HG03159 (cell line): ENCODE results near the gene KDM7A.

Experiments
- ATAC-seq: cut with Tn5 transposase; IDR thresholded peaks from one replicate; pipeline ENCODE4 v1.9.1; 2021; ENCODE audit warnings: mild to moderate bottlenecking, moderate library complexity; ENCODE audit not compliant: unreplicated experiment

Gene KDM7A

DNA sequence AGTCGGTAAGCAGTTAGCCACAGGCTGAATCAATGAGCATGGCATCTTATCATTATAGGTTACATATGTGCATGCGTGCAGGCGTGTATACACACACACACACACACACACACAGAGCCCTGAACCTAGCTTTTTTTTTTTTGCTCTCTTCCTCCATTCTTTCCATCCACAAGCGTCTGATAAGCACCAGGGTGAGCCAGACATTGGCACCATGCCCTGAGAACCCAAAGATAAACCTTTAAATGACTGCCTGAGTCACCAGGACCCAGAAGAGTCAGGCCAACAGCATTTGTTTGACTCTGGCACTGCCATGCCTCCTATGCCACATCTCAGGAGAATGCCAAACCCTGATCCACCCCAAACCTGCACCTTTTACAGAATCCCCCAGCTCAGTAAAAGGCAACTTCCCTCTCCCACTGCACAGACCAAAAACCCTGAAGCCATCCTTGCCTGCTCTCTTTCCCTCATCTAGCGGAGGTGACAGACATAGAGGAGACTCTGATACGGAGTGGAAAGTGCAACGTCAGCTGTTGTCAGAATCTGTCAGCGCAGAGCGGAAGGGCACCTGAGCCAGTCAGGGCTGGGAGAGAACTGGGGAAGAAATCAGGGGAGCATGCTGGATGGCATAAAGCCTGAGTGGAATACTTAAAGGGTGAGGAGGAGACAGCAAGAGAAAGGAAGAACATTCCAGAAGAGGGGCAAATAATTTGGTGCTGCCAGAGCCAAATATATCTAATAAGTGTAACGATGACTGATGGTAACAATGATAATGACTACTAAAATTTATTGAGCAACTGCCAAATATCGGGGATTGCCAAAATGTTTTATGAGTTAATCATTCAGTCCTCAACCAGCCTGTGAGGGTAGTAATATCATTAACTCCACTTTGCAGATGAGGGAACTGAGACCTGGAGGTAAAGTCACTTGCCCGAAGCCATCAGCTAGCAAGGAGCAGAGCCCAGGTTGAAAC, 117.2 kb downstream of the KDM7A start:
- ATAC-seq = no peak

DNA sequence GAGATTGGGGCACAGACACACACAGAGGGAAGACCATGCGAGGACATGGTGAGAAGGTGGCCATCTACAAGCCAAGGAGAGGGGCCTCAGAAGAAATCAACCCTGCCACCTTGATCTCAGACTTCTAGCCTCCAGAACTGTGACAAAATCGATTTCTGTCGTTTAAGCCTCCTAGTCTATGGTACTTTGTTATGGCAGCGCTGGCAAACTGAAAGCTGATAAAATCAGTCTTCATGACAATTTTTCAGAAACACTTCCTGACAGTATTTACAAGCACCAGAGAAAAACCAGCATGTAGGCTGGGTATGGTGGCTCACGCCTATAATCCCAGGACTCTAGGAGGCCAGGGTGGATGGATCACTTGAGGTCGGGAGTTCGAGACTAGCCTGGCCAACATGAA, 118.3 kb downstream of the KDM7A start:
- ATAC-seq = no peak

DNA sequence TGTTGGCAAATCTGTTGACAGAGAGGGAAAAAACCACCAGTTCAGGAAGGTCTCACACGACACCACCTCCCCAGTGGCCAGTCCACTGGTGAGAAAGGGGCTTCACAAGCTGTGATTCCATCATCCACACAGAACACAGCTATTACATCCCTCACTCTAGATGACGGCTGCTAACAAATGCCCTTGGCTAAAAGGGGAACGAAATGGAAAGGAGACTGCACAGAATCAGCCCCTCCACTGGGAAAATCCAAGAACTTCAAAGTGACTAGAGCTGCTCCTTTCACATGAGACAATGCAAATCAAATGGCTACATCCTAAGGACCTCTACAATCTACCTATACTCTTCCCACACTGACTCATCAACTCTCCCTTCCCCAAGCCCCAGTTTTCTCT, 119.6 kb downstream of the KDM7A start:
- no peak for ATAC-seq

DNA sequence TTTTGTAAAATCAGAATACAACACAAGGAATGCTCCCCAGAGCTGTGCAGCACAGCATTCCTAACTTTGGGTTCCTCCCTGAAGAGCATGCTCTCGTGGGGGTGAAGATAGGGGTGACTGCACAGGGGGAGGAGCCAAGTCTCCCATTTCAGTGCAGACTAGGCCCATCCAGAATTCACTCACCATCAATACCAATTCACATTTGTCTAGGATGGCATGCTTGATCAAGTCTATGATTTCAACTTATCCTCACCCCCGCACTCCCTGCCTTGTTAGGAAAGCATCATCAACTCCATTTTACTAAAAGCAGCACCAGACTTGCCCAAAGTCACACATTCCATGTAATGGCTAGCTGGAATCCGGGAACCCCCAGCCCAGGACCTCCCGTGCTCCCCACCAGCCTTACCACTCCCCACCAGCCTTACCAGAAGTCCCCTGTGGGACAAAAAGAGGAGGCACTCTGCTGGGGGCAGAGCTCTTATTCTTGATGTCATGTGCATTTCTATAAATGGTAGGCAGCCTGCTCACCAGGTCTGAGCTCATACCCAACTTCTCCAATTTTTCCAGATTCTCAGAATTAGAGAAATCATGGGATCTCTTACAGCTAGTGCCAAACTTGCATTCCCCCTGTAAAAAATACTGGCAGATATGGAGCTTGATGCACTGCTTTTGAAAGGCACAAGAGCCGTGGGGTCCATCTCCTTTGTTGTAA, 120.2 kb downstream of the KDM7A start:
- ATAC-seq = no peak

DNA sequence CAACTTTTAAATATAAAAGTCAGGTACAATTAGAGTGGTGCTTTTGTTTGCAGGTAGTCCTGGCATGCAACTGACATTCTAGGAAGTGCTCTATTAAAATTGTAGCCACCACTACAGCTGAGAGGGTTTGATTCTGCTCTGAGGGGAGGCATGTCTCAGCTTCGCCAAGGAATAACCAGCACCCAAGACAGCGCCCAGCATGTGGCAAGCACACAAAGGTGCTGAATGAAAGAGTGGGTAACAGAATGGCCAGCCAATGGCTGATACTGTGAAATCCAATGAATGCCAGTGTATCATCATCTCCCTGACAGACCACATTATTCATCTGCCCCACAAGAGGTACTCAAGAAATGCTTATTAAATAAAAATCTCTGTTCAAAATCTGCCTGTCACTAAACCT, 121.0 kb downstream of the KDM7A start:
- no peak for ATAC-seq

DNA sequence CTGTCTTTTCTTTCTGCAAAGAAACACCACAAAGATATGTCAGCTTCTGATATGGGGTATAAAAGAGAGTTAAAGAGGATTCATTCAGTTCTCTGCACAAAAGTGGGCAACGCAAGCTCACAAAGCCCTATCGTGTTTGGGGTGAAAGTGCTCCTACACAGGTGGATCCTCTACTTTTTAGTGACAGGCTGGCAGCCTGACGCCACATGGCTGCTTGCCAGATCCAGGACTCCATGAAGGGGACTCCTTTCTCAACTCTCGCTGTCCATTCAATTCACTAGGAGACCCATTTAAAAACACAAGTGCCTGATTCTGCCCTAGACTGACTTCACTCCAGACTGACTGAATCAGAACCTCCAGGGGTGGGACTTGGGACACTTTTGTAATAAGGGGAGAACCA, 122.0 kb downstream of the KDM7A start:
- ATAC-seq = no peak

DNA sequence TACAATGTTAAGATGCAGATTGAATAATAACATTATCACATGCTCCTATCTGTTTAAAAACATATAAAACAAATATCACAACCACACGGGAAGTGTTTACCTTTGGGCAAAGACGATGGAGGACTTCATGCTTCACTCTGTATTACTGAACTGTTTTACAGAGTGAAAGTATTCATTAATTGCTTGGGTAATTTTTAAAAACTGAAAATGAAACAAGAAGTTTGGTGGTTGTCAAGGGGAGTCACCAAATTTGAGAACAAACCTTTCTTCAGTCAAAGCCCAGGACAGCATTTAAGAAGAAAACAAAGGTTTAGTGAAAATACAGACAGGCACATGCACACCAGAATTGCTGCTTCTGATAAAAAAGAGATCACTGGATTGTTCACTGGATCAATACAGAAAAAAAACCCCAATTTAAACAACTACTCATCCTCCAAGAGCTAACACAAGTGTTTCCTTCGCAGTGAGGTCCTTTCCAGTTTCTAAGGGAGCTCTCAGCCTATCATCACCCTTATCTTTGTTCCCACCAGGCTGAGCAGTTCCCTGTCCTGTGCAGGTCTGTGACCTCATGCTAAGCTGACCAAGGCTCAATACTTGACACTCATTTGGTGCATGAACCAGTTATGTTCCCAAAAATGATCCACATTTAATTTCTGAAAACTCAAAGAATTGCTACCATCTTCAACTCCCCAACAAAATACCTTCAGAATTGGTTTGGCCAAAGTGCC, 122.8 kb downstream of the KDM7A start:
- peak; percentile 87 for ATAC-seq

DNA sequence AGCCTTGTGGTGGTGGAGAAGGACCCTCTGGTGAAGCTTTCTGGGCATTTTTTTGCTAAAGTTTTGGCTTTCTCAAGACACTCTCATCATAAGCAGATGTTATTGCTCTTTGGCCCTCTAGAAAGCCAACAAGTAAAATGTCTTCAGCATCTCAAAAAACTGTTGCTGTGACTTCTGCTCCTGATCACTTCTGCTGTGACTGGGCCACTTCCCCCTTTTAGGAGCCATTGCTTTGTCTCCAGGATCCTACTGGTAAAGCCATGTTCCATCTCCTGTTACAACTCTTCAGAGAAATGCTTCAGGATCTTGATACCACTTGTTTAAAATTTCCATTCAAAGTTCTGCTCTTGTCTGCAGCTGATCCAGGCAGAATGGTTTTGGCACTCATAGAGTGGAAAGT, 125.0 kb downstream of the KDM7A start:
- ATAC-seq = no peak

DNA sequence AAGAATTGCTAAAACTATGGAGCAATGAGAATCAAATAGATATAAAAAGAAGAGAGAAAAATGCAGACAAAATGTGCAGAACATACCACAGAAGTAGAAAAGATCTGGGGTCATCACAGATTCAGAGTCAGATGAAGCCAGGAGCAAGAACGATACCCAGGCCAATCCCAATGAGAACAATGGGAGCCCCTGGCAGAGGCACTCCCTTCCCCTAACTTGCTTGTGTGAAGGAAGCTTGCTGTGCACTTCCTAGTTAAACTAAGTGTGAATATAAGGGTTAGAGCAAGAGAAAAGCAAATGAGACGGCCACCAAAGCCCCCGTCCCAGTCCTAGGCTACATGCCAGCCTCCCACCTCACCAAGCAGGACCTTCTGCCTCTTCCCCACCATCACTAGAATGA, 126.7 kb downstream of the KDM7A start:
- ATAC-seq = no peak

DNA sequence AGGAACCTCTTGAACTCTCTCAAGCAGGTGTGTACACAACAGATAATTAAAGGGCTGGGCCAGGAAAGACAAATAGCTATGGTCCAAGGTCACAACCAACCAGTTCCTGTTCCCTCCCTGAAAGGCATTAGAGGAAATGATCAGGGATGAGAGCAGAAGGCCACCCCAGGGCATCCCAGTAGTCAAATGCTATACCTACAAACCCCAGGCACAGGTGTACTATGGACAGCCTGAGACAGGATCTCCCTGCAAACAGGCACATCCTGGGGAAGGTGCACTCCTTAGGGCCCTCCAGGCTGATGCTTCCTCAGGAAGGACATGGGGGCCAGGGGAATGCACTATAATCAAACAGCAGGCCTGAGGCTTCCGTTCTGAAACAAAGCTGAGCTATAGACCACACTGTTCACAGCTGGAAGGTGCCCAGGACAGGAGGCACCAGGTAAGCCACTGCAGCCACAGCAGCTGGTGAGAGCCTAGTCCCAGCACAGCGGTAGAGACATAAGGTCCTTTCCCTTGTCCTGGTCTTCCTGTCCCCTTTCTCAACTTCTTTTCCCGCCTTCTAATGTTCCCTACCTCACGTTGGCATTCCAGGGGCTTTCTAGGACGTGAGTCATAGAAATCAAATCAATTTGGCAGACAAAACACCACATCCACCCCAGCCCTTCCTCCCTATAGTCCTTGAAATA, 127.3 kb downstream of the KDM7A start:
- no peak for ATAC-seq

DNA sequence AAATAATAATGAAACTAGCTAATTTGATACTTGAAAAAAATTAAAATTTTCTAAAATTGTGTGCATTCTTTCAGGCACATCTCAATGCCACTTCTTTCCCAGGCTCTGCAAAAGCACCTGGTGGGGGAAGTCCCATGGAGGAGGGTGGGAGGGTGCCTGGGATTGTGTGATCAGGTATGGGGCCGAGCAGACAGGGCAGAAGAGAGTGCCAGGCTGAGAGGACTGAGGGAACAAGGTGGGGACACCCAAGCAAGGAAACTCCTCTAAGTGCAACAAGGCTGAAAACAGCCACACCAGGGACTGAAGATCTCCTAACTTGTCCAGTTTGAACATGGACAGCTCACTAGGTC, 127.8 kb downstream of the KDM7A start:
- ATAC-seq = no peak

DNA sequence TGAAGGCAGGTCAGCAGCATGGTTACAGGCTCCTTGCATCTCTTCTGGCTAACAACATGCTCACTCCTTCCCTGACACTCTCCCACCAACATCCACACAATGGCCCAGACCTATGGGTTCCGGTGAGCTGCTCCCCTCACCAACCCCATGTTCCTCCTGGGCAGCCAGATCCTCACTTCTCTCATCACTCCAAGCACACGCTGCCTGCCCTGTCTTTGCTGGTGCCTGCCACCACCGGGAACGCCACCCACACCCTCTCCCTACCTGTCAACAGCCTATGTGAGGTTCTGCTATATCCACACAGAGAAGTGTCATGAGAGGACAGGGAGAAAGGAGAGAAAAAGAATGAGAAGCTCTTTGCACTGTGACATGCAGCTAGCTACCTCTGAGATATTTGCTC, 128.6 kb downstream of the KDM7A start:
- ATAC-seq = no peak

DNA sequence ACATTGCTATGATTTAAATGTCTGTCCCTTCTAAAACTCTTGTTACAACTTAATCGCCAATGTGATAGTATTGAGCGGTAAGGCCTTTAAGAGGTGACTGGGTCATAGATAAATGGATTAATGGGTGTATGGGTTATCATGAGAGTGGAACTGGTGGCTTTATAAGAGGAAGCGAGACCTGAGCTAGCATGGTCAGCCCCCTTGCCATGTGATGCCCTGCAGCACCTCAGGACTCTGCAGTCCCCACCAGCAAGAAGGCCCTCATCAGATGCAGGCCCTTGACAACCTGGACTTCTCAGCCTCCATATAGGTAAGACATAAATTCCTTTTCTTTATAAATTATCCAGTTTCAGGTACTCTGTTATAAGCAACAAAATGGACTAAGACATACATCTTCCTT, 129.6 kb downstream of the KDM7A start:
- ATAC-seq = no peak

DNA sequence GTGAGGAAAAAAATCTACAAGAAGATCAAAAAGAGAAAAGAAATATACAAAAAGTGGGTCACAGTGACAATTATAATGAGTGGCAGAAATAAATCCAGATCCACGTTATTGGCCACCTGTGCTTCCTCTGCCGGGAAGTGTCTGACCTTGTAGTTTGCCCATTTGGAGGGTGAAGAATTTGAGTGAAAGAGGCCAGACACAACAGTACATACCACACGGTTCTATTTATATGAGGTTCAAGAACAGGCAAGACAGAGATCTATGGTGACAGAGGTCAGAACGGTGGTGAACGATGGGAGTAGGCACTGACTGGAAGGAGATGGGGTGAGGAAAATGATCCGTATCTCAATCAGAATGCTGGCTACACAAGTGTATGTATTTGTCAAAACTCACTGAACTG, 131.1 kb downstream of the KDM7A start:
- no peak for ATAC-seq

DNA sequence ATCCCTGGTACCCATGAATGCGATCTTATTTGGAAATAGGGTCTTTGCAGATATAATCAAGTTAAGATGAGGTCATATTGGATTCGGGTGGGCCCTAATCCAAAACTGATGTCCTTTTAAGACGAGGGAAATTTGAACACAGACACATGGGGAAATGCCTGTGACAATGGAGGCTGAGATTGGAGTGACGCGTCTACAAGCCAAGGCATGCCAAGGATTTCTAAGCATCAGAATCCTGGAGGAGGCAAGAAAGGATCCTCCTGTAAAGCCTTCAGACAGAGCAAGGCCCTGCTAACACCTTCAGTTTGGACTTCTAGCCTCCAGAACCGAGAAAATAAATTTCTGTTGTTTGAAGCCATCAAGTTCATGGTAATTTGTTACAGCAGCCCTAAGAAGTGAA, 132.5 kb downstream of the KDM7A start:
- ATAC-seq = no peak

DNA sequence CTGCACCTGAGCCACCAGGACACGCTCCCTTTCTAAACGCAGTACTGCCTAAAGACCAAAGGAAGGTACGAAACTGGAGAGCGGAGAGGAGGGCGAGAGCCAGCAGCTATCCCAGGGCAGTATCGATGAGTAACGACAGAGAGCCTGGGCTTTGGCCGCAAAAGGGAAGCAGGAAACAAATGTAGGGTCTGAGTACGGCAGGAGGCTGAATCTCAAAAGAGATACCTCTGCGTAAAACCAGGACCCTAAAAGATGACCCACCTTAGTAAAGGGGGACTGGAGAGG, 134.5 kb downstream of the KDM7A start:
- ATAC-seq = no peak

DNA sequence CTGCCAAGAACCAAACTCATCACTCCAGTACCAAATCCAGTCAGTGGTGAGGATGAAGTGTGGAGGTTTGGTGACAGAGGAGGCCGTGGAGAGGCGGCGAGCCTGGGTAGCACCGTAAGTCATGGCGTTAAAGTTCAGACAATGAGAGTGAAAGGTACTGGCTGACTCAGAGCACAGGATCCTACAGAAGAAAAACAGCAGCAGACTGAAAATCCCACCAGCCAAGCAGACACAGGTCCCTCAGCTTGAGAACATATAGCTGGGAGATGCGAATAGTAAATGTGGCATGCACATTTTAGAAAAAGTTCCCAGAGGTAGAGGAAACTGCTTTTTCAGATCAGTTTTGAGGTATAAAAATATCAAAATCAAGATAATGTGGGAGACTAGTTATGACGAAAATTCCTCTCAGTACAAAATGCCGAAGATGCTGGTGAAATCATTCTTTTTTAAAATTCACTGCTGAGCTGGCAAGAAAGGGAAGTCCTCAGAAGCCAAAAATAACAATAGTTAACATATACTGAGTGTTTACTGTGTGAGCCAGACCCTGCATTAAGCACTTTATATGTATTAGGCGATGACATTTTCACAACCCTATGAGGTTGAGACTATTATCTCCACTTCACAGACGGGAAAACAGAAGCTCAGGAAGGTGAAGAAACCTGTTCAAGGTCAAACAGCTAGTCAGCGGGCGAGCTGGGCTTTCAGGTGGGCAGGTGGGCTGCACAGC, 135.0 kb downstream of the KDM7A start:
- no peak for ATAC-seq

DNA sequence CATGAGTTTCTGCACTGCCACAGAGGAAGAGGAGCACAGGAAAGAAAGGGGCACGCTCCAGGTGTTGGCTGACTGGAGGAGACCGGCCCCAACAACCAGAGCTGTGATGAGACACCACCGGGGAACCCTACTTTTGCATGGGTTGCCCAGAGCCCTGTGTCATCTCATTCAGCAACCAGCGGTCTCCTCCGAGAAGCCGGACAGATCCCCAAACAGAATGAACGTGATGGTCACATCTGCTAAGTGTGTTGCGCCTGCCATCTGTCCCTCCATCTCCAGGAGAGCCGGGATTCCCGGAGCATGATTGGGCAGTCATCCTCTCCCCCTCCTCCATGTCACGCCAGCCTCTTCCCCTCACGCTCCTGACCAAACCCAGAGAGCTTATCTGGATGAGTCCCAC, 136.9 kb downstream of the KDM7A start:
- ATAC-seq = no peak

DNA sequence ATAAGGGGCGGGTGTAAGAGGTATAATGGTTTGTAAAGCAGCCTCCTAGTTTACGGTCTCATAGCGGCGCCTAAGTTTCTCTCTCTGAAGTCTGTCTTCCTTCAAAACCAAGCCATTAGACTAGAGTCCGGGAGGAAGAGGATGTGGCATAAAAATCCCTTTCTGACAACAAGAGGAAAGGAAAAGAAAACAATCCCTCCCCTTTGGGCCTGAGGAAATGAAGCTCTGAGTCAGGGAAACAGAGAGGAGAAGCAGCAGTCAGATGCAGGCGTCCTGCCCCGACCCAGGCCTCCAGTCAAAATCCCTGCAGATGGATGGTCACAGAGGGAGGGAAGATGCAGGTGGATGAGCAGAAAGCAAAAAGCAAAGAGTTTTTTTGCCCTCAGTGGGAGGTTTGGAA, 137.7 kb downstream of the KDM7A start:
- ATAC-seq = no peak

DNA sequence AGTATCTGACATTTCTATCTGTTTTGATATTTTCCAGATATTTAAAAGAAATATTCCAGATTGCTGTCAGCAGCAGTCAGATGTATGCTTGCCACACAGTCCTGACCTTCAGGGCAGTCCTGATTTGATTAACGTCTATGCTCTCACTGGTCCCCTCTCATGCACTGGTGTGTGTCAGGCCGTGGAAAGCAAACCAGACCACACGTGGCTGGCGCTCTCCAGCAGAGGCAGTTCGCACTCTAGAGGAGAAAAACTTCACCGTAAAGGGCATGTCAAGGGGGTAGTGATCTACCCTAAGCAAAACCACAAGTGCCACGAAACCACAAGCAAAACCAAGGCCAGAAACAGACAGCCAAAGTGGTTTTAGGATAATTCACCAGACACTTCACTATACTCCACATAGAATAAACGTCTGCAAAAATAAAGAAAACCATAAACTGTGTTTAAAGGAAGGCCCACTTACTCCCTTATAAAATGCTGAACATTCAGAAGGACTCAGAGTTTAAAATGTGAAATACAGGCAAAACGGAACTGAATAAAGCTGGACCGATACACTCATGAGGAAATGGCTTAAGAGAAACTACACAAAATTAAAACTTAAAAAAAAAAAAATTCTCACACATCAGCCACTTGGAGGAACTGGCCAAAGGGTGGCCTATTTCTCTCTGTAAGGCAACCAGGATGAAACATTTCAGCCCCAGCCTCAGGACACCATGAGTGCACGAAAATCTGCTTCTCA, 140.4 kb downstream of the KDM7A start:
- peak; percentile 65 for ATAC-seq
